ENCODE measurements around the gene RASGEF1B. TPM values are rescaled to one million over a fixed set of nuclear protein-coding genes. Genes with fewer than 3 reads are reported as not detected.
A peak's percentile ranks its signal among the peaks of the same experiment; 100 is the strongest.

Gene RASGEF1B
- total and polyA plus RNA-seq, 2 experiments from 2014 or later: 2.9 to 4.6 TPM

DNA sequence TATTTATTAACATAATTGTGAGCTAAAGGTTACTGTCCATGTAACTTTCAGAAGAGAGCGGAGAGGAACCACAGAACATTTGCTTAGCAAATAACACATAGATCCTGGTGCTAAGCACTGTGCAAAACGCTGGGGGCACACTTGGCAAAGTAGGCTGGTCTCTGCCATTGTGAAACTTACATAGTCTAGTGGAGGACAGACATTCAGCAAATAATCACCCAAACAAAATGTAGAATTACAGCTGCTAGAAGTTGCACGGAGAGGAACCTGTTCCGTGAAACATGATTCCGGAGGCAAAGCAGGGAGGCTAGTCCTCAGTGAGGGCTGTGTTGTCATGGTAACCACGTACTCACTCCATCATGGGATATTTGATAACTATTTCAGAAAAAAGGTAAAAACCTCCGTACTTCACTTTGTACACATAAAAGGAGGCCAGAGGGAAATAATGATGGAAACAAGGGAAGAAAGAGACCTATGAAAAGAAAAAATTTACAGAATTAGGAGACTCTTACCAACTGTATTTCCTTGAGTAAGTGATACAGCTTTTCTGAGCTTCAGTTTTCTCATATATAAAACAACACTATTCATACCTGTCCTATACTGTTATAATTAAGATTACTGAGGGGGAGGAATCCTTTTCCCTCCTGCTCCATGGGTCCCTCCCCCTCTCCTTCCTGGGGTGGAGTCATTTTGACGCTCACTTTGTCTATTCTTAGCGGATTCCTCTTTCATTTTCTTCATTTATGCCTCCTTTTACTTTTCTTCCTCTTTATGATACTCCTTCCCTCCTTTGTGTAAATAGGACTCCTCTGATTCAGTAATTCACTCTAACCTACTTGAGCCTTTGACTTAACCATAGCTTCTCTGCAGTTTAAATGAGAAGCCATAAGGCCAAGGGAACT is 825 bp upstream of the RASGEF1B start:
- Histone ChIP-seq H3K27me3 (no peaks in the 10 kb centered on the region), H3K9me3 (ENCODE audit: low read depth) (no peaks in the 10 kb centered on the region), H3K4me1 (ENCODE audit: low read depth) (peaks cover 5% of the 10 kb centered on the region), H3K27ac (no peak overlapping the region), H3K36me3 (no peaks in the 10 kb centered on the region), H3K4me3 (peak overlapping the region; percentile 58)
- DNase-seq (ENCODE audit: low read depth in 1 of 2, low spot score in 1 of 2): peak; percentile 55 to 70
- TF ChIP-seq, protein P1, sequence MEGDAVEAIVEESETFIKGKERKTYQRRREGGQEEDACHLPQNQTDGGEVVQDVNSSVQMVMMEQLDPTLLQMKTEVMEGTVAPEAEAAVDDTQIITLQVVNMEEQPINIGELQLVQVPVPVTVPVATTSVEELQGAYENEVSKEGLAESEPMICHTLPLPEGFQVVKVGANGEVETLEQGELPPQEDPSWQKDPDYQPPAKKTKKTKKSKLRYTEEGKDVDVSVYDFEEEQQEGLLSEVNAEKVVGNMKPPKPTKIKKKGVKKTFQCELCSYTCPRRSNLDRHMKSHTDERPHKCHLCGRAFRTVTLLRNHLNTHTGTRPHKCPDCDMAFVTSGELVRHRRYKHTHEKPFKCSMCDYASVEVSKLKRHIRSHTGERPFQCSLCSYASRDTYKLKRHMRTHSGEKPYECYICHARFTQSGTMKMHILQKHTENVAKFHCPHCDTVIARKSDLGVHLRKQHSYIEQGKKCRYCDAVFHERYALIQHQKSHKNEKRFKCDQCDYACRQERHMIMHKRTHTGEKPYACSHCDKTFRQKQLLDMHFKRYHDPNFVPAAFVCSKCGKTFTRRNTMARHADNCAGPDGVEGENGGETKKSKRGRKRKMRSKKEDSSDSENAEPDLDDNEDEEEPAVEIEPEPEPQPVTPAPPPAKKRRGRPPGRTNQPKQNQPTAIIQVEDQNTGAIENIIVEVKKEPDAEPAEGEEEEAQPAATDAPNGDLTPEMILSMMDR (IDR thresholded peaks at IDR 0.05; ENCODE audit: low read depth, low read length): peak; percentile 45

DNA sequence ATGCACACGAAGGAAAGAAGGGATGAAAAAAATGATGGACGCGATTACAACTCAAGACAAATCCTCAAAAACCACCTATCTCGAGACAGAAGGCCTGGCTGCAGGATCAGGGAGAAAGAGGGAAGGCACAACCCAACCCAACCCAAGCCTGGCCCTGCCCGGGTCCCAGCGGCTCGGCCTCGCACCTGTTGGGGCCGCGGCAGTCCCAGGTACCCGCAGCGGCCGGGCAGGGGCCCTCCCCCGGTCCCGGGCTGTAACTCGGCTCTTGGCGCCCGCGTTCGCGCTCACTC is 464 bp downstream of the RASGEF1B start:
- no peak for DNase-seq (ENCODE audit: low read depth in 1 of 2, low spot score in 1 of 2)
- Histone ChIP-seq H3K27ac (peak overlapping the region; percentile 11), H3K4me3 (peak overlapping the region; percentile 58), H3K36me3 (no peaks in the 10 kb centered on the region), H3K9me3 (ENCODE audit: low read depth) (no peaks in the 10 kb centered on the region), H3K4me1 (ENCODE audit: low read depth) (peaks cover 10% of the 10 kb centered on the region), H3K27me3 (no peaks in the 10 kb centered on the region)
- TF ChIP-seq, protein P1 (IDR thresholded peaks at IDR 0.05; ENCODE audit: low read depth, low read length): no peak

DNA sequence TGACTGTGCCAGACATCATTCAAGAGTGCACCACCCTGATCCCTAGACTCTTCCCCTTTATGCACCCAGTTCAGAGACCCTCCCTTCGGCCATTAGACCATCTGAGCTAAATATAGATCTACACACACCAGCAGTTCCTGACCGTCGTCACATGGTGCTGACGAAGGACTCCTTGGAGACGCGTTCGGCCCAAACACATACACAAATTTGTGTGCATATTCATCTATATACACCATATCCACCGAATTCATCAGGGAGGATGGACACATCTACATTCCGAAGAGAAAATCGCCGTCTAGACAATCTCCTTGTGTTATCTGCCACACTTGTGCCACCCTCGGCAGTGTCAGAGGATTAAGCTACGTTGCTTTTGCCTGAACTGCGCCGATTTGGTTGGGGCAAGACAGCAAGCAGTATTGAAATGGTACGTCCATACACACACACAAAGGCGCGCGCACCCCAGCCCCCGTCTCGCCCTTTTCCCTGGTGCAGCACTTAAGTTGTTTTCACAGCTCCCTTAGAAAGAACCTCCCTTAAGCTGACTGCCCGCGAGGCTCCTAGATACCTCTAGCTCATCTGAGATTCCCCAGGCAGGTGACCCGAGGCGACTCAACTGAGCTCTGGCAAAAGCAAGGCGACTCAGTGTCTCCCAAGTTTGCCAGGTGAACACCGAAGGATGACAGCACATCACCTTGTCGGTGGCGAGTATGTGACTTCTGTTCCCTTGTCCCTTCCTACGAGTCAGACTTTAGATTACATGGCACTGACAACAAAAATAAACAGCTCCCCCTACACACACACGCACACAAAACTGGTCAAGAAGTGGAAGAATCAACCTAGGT is 1.0 kb downstream of the RASGEF1B start:
- Histone ChIP-seq H3K27me3 (no peaks in the 10 kb centered on the region), H3K9me3 (ENCODE audit: low read depth) (no peaks in the 10 kb centered on the region), H3K27ac (no peak overlapping the region), H3K36me3 (no peaks in the 10 kb centered on the region), H3K4me3 (peak overlapping the region; percentile 58), H3K4me1 (ENCODE audit: low read depth) (peaks cover 16% of the 10 kb centered on the region)
- peak; percentile 45 to 58 for DNase-seq (ENCODE audit: low read depth in 1 of 2, low spot score in 1 of 2)
- TF ChIP-seq, protein P1 (IDR thresholded peaks at IDR 0.05; ENCODE audit: low read depth, low read length): no peak

DNA sequence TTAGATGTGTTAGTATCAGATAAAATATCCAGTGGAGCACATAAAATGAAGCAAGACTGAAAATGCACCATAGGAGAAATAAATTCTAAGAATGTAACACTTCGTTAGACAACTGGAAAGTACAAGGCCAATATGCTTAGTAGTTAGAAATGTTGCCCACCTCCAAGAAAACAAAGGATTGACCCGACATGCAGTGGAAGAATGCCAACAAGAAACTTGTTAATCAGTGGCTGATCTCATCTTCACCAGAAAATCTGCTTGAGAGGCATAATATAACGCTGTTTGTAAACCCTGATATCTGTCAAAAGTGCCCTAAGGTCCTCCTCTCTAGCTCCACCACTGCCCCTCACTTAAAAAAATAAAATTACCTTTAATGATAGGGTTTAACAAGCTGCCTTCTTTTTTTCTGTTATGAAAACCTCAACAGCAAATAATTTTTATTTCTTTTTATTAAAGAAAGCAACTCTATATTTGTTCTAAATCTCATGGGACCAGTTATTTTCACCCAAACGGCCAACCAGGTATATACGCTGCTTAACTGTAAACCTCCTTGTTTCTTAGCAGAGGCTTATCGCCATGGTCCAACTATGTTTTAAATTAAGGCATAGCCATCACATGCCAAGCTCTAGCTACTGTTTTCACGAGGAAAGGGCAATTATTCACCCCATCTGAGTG is 1.8 kb downstream of the RASGEF1B start:
- peak overlapping the region; percentile 58 for H3K4me3 ChIP-seq
- no peaks in the 10 kb centered on the region for H3K27me3 ChIP-seq
- TF ChIP-seq, protein P1 (IDR thresholded peaks at IDR 0.05; ENCODE audit: low read depth, low read length): no peak
- no peaks in the 10 kb centered on the region for H3K36me3 ChIP-seq
- no peak overlapping the region for H3K27ac ChIP-seq
- no peak for DNase-seq (ENCODE audit: low read depth in 1 of 2, low spot score in 1 of 2)
- peaks cover 21% of the 10 kb centered on the region for H3K4me1 ChIP-seq (ENCODE audit: low read depth)
- no peaks in the 10 kb centered on the region for H3K9me3 ChIP-seq (ENCODE audit: low read depth)

DNA sequence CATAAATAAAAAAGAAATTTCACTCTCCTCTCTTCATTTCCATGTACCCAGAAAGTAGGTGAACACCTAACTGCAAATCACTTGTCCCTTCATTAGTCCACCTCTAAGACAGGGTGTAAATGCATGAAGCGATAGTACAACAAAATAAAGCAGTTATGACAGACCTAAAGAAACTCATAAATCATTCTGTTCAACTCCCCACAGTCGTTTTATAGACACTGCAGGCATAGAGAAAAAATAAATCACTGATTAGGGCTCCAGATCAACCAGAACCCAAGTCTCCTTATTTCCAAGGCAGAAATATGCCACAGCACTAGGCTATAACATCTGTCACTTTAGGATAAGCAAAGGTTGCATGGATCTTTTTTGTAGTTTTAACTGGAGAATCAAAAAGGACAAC is 3.0 kb downstream of the RASGEF1B start:
- TF ChIP-seq, protein P1 (IDR thresholded peaks at IDR 0.05; ENCODE audit: low read depth, low read length): no peak

More for the DNA sequence above, 3.0 kb downstream of the RASGEF1B start:
- Histone ChIP-seq H3K4me1 (ENCODE audit: low read depth) (peaks cover 21% of the 10 kb centered on the region), H3K27ac (no peak overlapping the region), H3K9me3 (ENCODE audit: low read depth) (no peaks in the 10 kb centered on the region), H3K4me3 (no peak overlapping the region), H3K36me3 (no peaks in the 10 kb centered on the region), H3K27me3 (no peaks in the 10 kb centered on the region)
- no peak for DNase-seq (ENCODE audit: low read depth in 1 of 2, low spot score in 1 of 2)

Measured in cardiac muscle cell (in vitro differentiated cells and primary cell).